Stimulated activated CD4-positive, alpha-beta T cell treated with anti-CD3 and anti-CD28 coated beads, Interleukin-1b, Interleukin-23, amount 100 ng/mL, for 4 hours (primary cell): ENCODE data around the gene ARFGAP3.
"Not testable (repeated sequence)": the region's sequence is repeated elsewhere in the genome, so short reads cannot be mapped to it uniquely, and the experiment has no call there.

Source experiments
- DNase-seq, 2 donors: peaks; one replicate each; pipeline ENCODE4 v3.0.0-alpha.2; 2020; ENCODE audit warnings: low read depth in 2 of 2

ARFGAP3 gene

GRCh38 chr22:42769238-42769573, 87.9 kb downstream of the ARFGAP3 start:
- no peak for DNase-seq

GRCh38 chr22:42768385-42769035, 88.6 kb downstream of the ARFGAP3 start:
- DNase-seq = no peak

- DNase-seq = no peak
Measured at GRCh38 chr22:42766860-42767259, 90.2 kb downstream of the ARFGAP3 start.

- DNase-seq = no peak
Measured at GRCh38 chr22:42764895-42765363, 92.1 kb downstream of the ARFGAP3 start.

GRCh38 chr22:42763965-42764480, 93.0 kb downstream of the ARFGAP3 start:
- no peak for DNase-seq

- no peak for DNase-seq
Measured at GRCh38 chr22:42760806-42761565, 96.1 kb downstream of the ARFGAP3 start.

GRCh38 chr22:42758931-42759629, 98.0 kb downstream of the ARFGAP3 start:
- DNase-seq = no peak

- DNase-seq = not testable (repeated sequence)
Measured at GRCh38 chr22:42755553-42755952, 101.5 kb downstream of the ARFGAP3 start.

GRCh38 chr22:42755121-42755520, 102.0 kb downstream of the ARFGAP3 start:
- DNase-seq = not testable (repeated sequence)

- no peak for DNase-seq
Measured at GRCh38 chr22:42754658-42755057, 102.4 kb downstream of the ARFGAP3 start.

- DNase-seq = no peak
Measured at GRCh38 chr22:42752912-42753311, 104.2 kb downstream of the ARFGAP3 start.

GRCh38 chr22:42752230-42752746, 104.8 kb downstream of the ARFGAP3 start:
- DNase-seq = no peak

- DNase-seq = not testable (repeated sequence)
Measured at GRCh38 chr22:42750421-42750820, 106.7 kb downstream of the ARFGAP3 start.

GRCh38 chr22:42747701-42748513, 109.2 kb downstream of the ARFGAP3 start:
- DNase-seq = no peak
